ENCODE measurements around the gene METTL21A.
"Not testable (repeated sequence)": the region's sequence is repeated elsewhere in the genome, so short reads cannot be mapped to it uniquely, and the experiment has no call there.

METTL21A gene

GRCh38 chr2:207660994-207661393 lies 35.8 kb upstream of the METTL21A start:
- no peak for TF ChIP-seq CTCF (conservative IDR thresholded peaks at IDR 0.05)
- H3K27ac ChIP-seq: no peak overlapping the region

GRCh38 chr2:207658156-207658555 lies 33.0 kb upstream of the METTL21A start:
- no peak overlapping the region for H3K27ac ChIP-seq
- no peak for TF ChIP-seq CTCF (conservative IDR thresholded peaks at IDR 0.05)

GRCh38 chr2:207655000-207655399 lies 29.8 kb upstream of the METTL21A start:
- TF ChIP-seq CTCF (conservative IDR thresholded peaks at IDR 0.05): no peak
- H3K27ac ChIP-seq: no peak overlapping the region

- H3K27ac ChIP-seq: not testable (repeated sequence)
Measured at GRCh38 chr2:207646582-207646981, 21.4 kb upstream of the METTL21A start.

GRCh38 chr2:207643892-207644291 lies 18.7 kb upstream of the METTL21A start:
- H3K27ac ChIP-seq: no peak overlapping the region
- no peak for TF ChIP-seq CTCF (conservative IDR thresholded peaks at IDR 0.05)

- H3K27ac ChIP-seq: no peak overlapping the region
- TF ChIP-seq CTCF (conservative IDR thresholded peaks at IDR 0.05): no peak
Measured at GRCh38 chr2:207640661-207641060, 15.5 kb upstream of the METTL21A start.

- TF ChIP-seq CTCF (conservative IDR thresholded peaks at IDR 0.05): no peak
- no peak overlapping the region for H3K27ac ChIP-seq
Measured at GRCh38 chr2:207640160-207640559, 15.0 kb upstream of the METTL21A start.

- H3K27ac ChIP-seq: not testable (repeated sequence)
Measured at GRCh38 chr2:207639288-207639687, 14.1 kb upstream of the METTL21A start.

GRCh38 chr2:207635468-207636200 lies 10.4 kb upstream of the METTL21A start:
- TF ChIP-seq CTCF (conservative IDR thresholded peaks at IDR 0.05): no peak

More at GRCh38 chr2:207635468-207636200, 10.4 kb upstream of the METTL21A start:
- no peak overlapping the region for H3K27ac ChIP-seq
